MM.1S (cell line): ENCODE data around the gene USP30.

ENCODE experiments used
- DNase-seq: peaks from one replicate; pipeline ENCODE4 v3.0.0-alpha.2; 2015
- H2AFZ ChIP-seq: fragments of 300-600 bp; sonication (generic); 2 replicates; pipeline ENCODE4 v1.6.0; 2016; ENCODE audit warnings: antibody characterized with exemption, low read length
- H3F3A ChIP-seq: fragments of 300-600 bp; sonication (generic); 2 replicates; pipeline ENCODE4 v1.6.1; 2016; ENCODE audit warnings: mild to moderate bottlenecking, antibody characterized with exemption, low read length, moderate library complexity, mixed read lengths; ENCODE audit not compliant: insufficient read depth
- H3K27ac ChIP-seq: fragments of 300-600 bp; sonication (generic); 2 replicates; pipeline ENCODE4 v1.5.1; 2016; ENCODE audit warnings: mild to moderate bottlenecking, low read length
- H3K27me3 ChIP-seq: fragments of 300-600 bp; sonication (generic); replicated peaks from 2 replicates; pipeline ENCODE4 v1.6.0; 2016; ENCODE audit warnings: low read length; ENCODE audit not compliant: insufficient read depth
- H3K36me3 ChIP-seq: fragments of 300-600 bp; sonication (generic); replicated peaks from 2 replicates; pipeline ENCODE4 v1.6.1; 2016; ENCODE audit warnings: mild to moderate bottlenecking, low read length, mixed read lengths; ENCODE audit not compliant: insufficient read depth
- H3K4me1 ChIP-seq: fragments of 300-600 bp; sonication (generic); 2 replicates; pipeline ENCODE4 v1.6.1; 2016; ENCODE audit warnings: low read length, mixed read lengths
- H3K4me2 ChIP-seq: fragments of 300-600 bp; sonication (generic); 2 replicates; pipeline ENCODE4 v1.6.0; 2016; ENCODE audit warnings: low read depth, low read length
- H3K4me3 ChIP-seq: fragments of 300-600 bp; sonication (generic); 2 replicates; pipeline ENCODE4 v1.5.1; 2016; ENCODE audit warnings: low read length, mixed read lengths
- H3K79me2 ChIP-seq: fragments of 300-600 bp; sonication (generic); 2 replicates; pipeline ENCODE4 v1.6.1; 2016; ENCODE audit warnings: mixed run types, low read length, mixed read lengths
- H3K9ac ChIP-seq: fragments of 300-600 bp; sonication (generic); 2 replicates; pipeline ENCODE4 v1.6.1; 2016; ENCODE audit warnings: low read length, mixed read lengths
- H3K9me2 ChIP-seq: fragments of 300-600 bp; sonication (generic); replicated peaks from 2 replicates; pipeline ENCODE4 v1.6.1; 2016; ENCODE audit warnings: mild to moderate bottlenecking, low read length, mixed read lengths; ENCODE audit not compliant: insufficient read depth
- H3K9me3 ChIP-seq: fragments of 300-600 bp; sonication (generic); replicated peaks from 2 replicates; pipeline ENCODE4 v1.6.1; 2016; ENCODE audit warnings: mild to moderate bottlenecking, low read length, mixed read lengths; ENCODE audit not compliant: insufficient read depth
- H4K20me1 ChIP-seq: fragments of 300-600 bp; sonication (generic); 2 replicates; pipeline ENCODE4 v1.6.1; 2016; ENCODE audit warnings: mild to moderate bottlenecking, low read length, moderate library complexity, mixed read lengths; ENCODE audit not compliant: insufficient read depth
- EZH2 ChIP-seq: fragments of 300-600 bp; sonication (generic); optimal IDR thresholded peaks from 2 replicates; pipeline ENCODE3; 2017; ENCODE audit warnings: low read depth, mild to moderate bottlenecking, antibody characterized with exemption, low read length, mixed read lengths
- EZH2phosphoT487 ChIP-seq: fragments of 300-600 bp; sonication (generic); IDR thresholded peaks from 2 replicates; pipeline ENCODE4 v1.6.1; 2018; ENCODE audit warnings: antibody characterized with exemption, low read length
- TF ChIP-seq, protein P1 (sequence below): fragments of 300-600 bp; sonication (generic); IDR thresholded peaks from 2 replicates; pipeline ENCODE4 v1.5.1; 2016; ENCODE audit warnings: antibody characterized with exemption, low read length, mixed read lengths

The USP30 gene

DNA sequence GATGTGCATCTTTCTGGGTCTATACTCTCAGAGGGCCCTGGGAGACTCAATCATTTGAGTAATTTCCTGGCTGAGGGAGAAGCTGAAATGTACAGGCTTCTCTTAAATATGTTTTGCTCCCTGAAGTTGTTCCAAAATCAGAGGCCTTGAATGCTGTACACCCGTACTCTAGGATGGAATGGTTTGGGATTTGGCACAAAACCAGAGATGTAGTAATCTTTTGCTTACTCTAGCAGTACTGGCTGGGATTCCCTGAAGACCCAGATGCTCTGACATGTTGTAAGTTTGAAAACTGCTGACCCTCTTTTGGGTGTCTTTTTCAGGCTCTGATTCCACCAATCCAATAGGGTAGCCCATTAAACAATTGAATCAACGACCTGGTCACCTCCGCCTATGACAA is 74.4 kb downstream of the USP30 start:
- Histone ChIP-seq H3K4me2 (no peak overlapping the region), H3K4me3 (no peak overlapping the region), H3K4me1 (peaks cover 15% of the 10 kb centered on the region), H3K27ac (no peak overlapping the region), H3F3A (no peaks in the 10 kb centered on the region), H3K36me3 (no peaks in the 10 kb centered on the region), H2AFZ (no peak overlapping the region), H3K9me2 (no peaks in the 10 kb centered on the region), H4K20me1 (no peaks in the 10 kb centered on the region), H3K79me2 (no peaks in the 10 kb centered on the region), H3K9me3 (no peaks in the 10 kb centered on the region), H3K9ac (no peak overlapping the region), H3K27me3 (no peaks in the 10 kb centered on the region)
- TF ChIP-seq, protein P1, sequence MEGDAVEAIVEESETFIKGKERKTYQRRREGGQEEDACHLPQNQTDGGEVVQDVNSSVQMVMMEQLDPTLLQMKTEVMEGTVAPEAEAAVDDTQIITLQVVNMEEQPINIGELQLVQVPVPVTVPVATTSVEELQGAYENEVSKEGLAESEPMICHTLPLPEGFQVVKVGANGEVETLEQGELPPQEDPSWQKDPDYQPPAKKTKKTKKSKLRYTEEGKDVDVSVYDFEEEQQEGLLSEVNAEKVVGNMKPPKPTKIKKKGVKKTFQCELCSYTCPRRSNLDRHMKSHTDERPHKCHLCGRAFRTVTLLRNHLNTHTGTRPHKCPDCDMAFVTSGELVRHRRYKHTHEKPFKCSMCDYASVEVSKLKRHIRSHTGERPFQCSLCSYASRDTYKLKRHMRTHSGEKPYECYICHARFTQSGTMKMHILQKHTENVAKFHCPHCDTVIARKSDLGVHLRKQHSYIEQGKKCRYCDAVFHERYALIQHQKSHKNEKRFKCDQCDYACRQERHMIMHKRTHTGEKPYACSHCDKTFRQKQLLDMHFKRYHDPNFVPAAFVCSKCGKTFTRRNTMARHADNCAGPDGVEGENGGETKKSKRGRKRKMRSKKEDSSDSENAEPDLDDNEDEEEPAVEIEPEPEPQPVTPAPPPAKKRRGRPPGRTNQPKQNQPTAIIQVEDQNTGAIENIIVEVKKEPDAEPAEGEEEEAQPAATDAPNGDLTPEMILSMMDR, result no peak
- TF ChIP-seq EZH2 (no peak), EZH2phosphoT487 (no peak)
- no peak for DNase-seq

DNA sequence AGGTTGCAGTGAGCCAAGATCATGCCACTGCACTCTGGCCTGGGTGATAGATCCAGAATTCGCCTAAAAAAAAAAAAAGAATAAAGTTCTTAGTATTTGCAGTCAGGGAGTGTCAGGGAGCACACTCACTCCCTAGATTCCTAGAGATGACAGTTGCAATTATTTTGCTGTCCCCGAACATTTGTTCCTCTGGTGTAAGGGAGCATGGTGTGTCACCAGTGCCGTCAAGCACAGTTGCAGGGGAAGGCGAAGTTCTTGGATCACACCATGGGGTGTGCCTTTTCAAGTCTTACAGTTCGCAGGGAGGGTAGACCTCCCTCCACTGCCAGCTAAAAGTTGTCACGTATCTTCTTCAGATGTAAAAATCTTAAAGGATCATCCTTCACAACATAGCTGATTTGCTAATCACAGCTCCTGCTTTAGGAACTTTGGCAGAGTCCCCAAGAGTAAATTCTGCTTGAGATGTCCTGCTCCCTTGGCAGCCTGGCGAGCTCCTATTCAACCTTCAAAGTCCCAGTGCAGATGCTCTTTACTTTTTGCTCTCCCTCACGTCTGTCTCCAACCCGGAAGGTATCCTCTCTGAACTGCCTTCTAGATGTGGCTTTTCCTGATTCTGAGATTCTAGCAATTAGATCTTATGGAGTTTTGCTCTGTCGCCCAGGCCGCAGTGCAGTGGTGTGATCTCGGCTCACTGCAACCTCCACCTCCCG is 75.3 kb downstream of the USP30 start:
- no peak overlapping the region for H3K4me2 ChIP-seq
- no peaks in the 10 kb centered on the region for H3K36me3 ChIP-seq
- no peaks in the 10 kb centered on the region for H4K20me1 ChIP-seq
- H3K9me3 ChIP-seq, result no peaks in the 10 kb centered on the region
- H2AFZ ChIP-seq, result no peak overlapping the region
- H3K79me2 ChIP-seq, result peaks cover 4% of the 10 kb centered on the region; the same call in 1 of the 2 replicates
- H3K27me3 ChIP-seq, result no peaks in the 10 kb centered on the region
- no peak overlapping the region for H3K27ac ChIP-seq
- DNase-seq, result no peak
- no peaks in the 10 kb centered on the region for H3K9me2 ChIP-seq
- TF ChIP-seq EZH2, result no peak
- TF ChIP-seq, protein P1, result no peak
- no peak for TF ChIP-seq EZH2phosphoT487
- no peaks in the 10 kb centered on the region for H3F3A ChIP-seq
- no peak overlapping the region for H3K9ac ChIP-seq
- H3K4me1 ChIP-seq, result peaks cover 15% of the 10 kb centered on the region
- no peak overlapping the region for H3K4me3 ChIP-seq

DNA sequence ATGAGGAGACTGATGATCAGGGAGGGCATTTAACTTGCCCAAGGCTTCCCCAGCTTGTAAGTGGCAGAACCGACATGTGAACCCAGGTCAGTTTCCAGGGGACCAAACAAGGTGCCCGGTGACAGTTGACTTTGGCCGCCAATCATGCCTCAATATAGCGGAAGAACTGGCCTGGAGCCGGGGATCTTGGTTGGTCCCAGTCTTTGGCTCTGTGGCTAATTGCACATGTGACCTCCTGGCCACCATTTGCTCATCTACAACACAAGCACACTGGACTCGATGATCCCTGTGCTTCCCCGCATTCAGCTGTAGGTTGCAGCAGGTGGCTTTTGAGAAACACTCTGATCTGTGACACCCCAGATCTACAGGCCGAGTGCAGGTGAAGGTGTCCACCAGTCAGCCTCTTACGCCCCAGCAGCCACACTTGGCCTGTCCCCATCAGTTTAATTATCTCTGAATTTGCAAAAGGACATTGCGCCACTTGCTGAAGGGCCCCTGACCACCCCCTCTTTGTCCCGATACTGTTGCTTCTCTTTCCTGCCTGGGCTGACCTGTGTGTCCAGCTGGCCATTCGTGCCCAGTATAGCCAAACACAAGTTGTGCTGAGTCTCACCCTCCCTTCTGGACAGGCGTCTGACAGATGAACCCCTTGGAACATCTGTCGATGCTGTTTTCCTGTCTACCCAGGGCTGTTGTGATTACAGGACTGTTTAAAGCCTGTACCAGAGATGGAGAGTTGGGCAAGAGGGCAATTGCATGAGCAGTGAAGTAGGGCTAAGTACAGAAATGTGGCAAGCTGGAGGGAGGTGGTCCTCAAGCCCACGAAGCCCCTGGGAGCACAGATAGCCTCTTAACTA is 78.1 kb downstream of the USP30 start:
- Histone ChIP-seq H3K9ac (peak overlapping the region; percentile 69; the same call in 1 of the 2 replicates), H3K9me2 (no peaks in the 10 kb centered on the region), H4K20me1 (no peaks in the 10 kb centered on the region), H3K79me2 (peaks cover 9% of the 10 kb centered on the region; the same call in 1 of the 2 replicates), H3K9me3 (no peaks in the 10 kb centered on the region), H3K27me3 (no peaks in the 10 kb centered on the region), H3K4me2 (peak overlapping the region; percentile 62), H3K4me1 (peaks cover 7% of the 10 kb centered on the region), H3K36me3 (no peaks in the 10 kb centered on the region), H2AFZ (no peak overlapping the region), H3K27ac (peak overlapping the region; percentile 69; the same call in 1 of the 2 replicates), H3F3A (no peaks in the 10 kb centered on the region), H3K4me3 (peak overlapping the region; percentile 63)
- no peak for DNase-seq
- TF ChIP-seq, protein P1, result no peak
- no peak for TF ChIP-seq EZH2
- no peak for TF ChIP-seq EZH2phosphoT487
